Right lobe of liver (tissue), 6 donors: ENCODE results near the gene UBE2G2. TPM values are rescaled to one million over a fixed set of nuclear protein-coding genes. Genes with fewer than 3 reads are reported as not detected.
"Not testable (repeated sequence)": the region's sequence is repeated elsewhere in the genome, so short reads cannot be mapped to it uniquely, and the experiment has no call there.

ENCODE experiments used
- ATAC-seq, 4 donors: fragments of 200-7000 bp; cut with Tn5 transposase; one replicate each; pipeline ENCODE4 v1.9.1; 2020; ENCODE audit warnings: mild to moderate bottlenecking in 4 of 4, moderate library complexity in 4 of 4
- DNase-seq, 3 donors: peaks; one replicate each; pipeline ENCODE4 v3.0.0-alpha.2; 2020
- H3K27ac ChIP-seq, 3 donors: fragments of 200-600 bp; one replicate each; pipeline ENCODE4 v1.8.0; 2022
- H3K27me3 ChIP-seq, 2 donors: fragments of 200-600 bp; one replicate each; pipeline ENCODE4 v1.8.0; 2022
- H3K36me3 ChIP-seq, 4 donors: fragments of 200-600 bp; sonication (generic) in 1 of 4; one replicate each; pipeline versions ENCODE4 v1.5.1 to v1.8.0; 2017 to 2022; ENCODE audit warnings: control low read depth in 1 of 4
- H3K4me1 ChIP-seq, 4 donors: fragments of 200-600 bp; sonication (generic) in 1 of 4; one replicate each; pipeline versions ENCODE4 v1.5.1 to v1.8.0; 2017 to 2022; ENCODE audit warnings: control low read depth in 1 of 4
- H3K4me3 ChIP-seq, 3 donors: fragments of 200-600 bp; one replicate each; pipeline ENCODE4 v1.8.0; 2022
- H3K9me3 ChIP-seq, 4 donors: fragments of 200-600 bp; sonication (generic) in 1 of 4; one replicate each; pipeline versions ENCODE4 v1.5.1 to v1.8.0; 2017 to 2022; ENCODE audit warnings: control low read depth in 1 of 4
- POLR2A ChIP-seq: fragments of 450-650 bp; IDR thresholded peaks from one replicate; pipeline ENCODE4 v1.6.1; 2017; ENCODE audit warnings: antibody characterized with exemption, mild to moderate bottlenecking
- WGBS: methylation state at CpG from one replicate; pipeline ENCODE4 v1.1.6; 2018; ENCODE audit warnings: low coverage, low lambda C conversion rate; ENCODE audit not compliant: insufficient coverage; ENCODE audit errors: missing lambda C conversion rate; 5-methylcytosine and 5-hydroxymethylcytosine counted together
- intact Hi-C, 2 donors: fragments of 100-400 bp; cut with DNase I; formaldehyde crosslinking; loops; one replicate each; pipeline versions ENCODE4 v1.11.2 to v1.14.1; 2022
- total RNA-seq, 6 experiments: library from RNA; depleted of rRNA in 2 of 6; stranded (reverse); fragments of >200 nt in 2 of 6; fragmentation: NEBNext Ultra II Directional in 3 of 6; extraction: Animal tissue kit (Norgen Biotek cat#: 25700) in 3 of 6; gene quantifications; one replicate each; pipeline versions ENCODE4 v1.1.0 to v1.2.4, GENCODE V29; 2016 to 2023
- TF ChIP-seq, protein P1 (sequence below), 4 donors: fragments of 200-600 bp in 3 of 4; fragments of 450-650 bp in 1 of 4; IDR thresholded peaks; one replicate each; pipeline versions ENCODE4 v1.5.1 to v1.8.0; 2016 to 2022; ENCODE audit warnings: antibody characterized with exemption in 4 of 4, mild to moderate bottlenecking in 2 of 4
- donor health status: DM: no; HTN: yes; CAD: no.
- donor health status: DM: no; HTN: no; CAD: no.
- donor health status: DM: no; HTN: no; CAD: no.
- donor health status: DM: no; HTN: yes; CAD: no.
- donor health status: DM: no; HTN: yes; CAD: no.

UBE2G2 gene
- total RNA-seq, 6 experiments from 2014 or later = 41.5 to 54.6 (median 49.9) TPM

DNA sequence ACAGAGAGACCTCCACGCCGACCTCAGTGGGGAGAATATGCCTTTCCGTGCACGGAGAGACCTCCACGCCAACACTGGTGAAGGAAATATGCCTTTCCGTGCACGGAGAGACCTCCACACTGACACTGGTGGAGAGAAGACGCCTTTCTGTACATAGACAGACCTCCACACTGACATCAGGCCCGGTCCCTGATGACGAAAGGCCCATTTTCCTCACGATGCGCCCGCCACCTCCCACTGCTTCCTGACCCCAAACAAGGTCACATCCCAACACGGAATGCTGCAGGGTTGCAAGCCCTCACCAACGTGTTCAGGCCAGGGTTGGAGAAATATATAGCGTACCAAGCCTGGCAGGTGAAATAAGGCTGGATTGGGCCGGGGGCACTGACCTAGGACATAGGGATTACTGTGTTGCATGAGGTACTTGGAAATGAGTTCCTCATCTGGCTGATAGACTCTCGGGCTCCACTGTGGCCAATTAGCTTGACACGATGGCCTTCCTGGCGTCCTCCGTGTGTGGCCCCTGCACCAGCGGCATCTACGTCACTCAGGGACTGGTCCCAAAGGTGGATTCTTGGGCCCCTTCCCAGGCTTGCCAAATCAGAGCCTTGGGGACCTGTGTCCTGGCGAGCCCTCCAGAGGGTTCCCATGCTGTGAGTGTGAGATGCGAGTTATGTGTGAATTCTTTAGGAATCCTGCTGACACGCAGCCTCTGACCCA is 32.8 kb upstream of the UBE2G2 start:
- intact Hi-C loops = no loop called here
- DNase-seq = peak in 1 of 3 donors; percentile 36
- no peak overlapping the region for H3K4me3 ChIP-seq

DNA sequence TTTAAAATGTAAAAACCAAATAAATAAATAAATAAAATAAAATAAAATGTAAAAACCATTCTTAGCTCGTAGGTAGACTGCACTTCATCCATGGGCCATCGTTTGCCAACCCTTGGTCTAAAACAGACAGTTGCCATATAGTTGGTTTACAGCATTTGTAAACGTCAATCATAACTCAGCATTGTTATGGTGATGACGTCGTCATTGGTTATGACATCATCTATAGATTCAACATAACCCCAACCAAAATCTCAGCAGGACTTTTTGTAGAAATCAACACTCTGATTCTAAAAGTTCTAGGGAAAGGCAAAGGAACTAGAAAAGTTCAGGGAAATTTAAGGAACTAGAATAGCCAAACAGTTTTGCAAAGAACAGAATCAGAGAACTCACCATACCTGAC is 32.0 kb upstream of the UBE2G2 start:
- Histone ChIP-seq H3K27me3 (no peaks in the 10 kb centered on the region), H3K4me3 (no peak overlapping the region), H3K9me3 (no peaks in the 10 kb centered on the region), H3K4me1 (no peaks in the 10 kb centered on the region), H3K36me3 (no peaks in the 10 kb centered on the region), H3K27ac (no peak overlapping the region)
- TF ChIP-seq POLR2A = no peak
- TF ChIP-seq, protein P1, sequence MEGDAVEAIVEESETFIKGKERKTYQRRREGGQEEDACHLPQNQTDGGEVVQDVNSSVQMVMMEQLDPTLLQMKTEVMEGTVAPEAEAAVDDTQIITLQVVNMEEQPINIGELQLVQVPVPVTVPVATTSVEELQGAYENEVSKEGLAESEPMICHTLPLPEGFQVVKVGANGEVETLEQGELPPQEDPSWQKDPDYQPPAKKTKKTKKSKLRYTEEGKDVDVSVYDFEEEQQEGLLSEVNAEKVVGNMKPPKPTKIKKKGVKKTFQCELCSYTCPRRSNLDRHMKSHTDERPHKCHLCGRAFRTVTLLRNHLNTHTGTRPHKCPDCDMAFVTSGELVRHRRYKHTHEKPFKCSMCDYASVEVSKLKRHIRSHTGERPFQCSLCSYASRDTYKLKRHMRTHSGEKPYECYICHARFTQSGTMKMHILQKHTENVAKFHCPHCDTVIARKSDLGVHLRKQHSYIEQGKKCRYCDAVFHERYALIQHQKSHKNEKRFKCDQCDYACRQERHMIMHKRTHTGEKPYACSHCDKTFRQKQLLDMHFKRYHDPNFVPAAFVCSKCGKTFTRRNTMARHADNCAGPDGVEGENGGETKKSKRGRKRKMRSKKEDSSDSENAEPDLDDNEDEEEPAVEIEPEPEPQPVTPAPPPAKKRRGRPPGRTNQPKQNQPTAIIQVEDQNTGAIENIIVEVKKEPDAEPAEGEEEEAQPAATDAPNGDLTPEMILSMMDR (IDR thresholded peaks at IDR 0.05) = no peak
- intact Hi-C loops = no loop called here
- 70% methylated on average over 5 of the region's 5 CpGs for WGBS
- ATAC-seq (no peak), DNase-seq (no peak)

More for the DNA sequence above, 32.8 kb upstream of the UBE2G2 start:
- Histone ChIP-seq H3K4me1 (no peaks in the 10 kb centered on the region), H3K27ac (no peak overlapping the region), H3K27me3 (no peaks in the 10 kb centered on the region), H3K9me3 (no peaks in the 10 kb centered on the region), H3K36me3 (no peaks in the 10 kb centered on the region)
- TF ChIP-seq, protein P1 (IDR thresholded peaks at IDR 0.05) = no peak
- TF ChIP-seq POLR2A = no peak
- ATAC-seq = no peak
- whole genome bisulfite sequencing = 71% methylated on average over 14 of the region's 26 CpGs

DNA sequence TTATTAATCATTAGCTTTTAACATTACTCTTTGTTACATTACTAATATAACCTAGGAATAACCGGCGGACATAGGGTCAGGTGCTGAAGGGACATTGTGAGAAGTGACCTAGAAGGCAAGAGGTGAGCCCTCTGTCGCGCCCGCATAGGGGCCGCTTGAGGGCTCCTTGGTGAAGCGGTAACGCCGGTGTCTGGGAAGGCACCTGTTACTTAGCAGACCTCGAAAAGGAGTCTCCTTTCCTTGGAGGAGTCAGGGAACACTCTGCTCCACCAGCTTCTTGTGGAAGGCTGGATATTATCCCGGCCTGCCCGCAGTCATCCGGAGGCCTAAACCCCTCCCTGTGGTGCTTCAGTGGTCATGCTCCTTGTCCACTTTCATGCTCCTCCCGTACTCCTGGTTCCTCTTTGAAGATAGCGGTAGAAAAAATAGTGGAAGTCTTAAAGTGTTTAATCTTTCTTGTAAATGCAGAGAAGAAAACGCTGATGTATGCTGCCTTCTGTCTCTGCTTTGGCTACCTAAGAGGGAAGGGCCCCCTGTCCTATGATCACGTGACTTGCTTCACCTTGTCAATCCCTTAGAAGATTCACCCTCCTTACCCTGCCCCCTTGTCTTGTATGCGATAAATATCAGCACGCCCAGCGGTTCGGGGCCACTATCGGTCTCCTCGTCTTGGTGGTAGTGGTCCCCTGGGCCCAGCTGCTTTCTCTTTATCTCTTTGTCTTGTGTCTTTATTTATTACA is 31.1 kb upstream of the UBE2G2 start:
- H3K4me1 ChIP-seq, H3K4me3 ChIP-seq, H3K27me3 ChIP-seq, intact Hi-C loops, ATAC-seq, H3K9me3 ChIP-seq, H3K27ac ChIP-seq, H3K36me3 ChIP-seq: not testable (repeated sequence)
- peak in 1 of 3 donors; percentile 23 for DNase-seq
- 76% methylated on average over 14 of the region's 23 CpGs for WGBS

DNA sequence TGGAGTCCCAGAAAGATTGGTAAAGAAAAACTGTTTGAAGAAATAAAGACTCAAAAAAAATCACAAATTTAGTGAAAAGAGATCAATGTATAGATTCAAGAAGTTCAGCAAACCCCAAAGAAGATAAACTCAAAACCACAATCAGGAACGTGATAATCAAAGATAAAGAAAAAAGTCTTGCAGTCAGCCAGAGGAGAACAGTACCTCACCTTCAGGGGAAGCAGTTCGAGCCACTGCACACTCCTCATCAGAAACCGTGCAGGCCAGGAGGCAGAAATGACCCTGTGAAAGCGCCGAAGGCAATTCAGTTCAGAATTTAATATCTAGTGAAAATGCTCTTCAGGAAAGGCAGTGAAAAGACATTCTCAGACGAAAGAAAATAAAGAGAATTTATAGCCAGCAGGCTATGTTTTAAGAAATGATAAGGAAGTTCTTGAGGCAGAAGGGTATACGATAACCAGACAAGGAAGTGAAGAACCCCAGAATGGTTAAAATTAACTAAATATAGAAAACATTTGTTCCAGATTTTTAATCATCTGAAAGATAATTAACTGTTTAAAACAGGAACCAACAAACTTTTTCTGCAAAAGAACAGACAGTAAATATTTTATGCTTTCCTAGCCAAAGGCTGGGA is 29.7 kb upstream of the UBE2G2 start:
- Histone ChIP-seq H3K4me3 (no peak overlapping the region), H3K4me1 (no peaks in the 10 kb centered on the region), H3K27me3 (no peaks in the 10 kb centered on the region), H3K9me3 (no peaks in the 10 kb centered on the region), H3K27ac (no peak overlapping the region), H3K36me3 (no peaks in the 10 kb centered on the region)
- ATAC-seq (no peak), DNase-seq (no peak)
- no peak for TF ChIP-seq POLR2A
- TF ChIP-seq, protein P1 (IDR thresholded peaks at IDR 0.05) = no peak
- WGBS = 34% methylated on average over 7 of the region's 7 CpGs
- intact Hi-C loops = no loop called here
